Left lobe of liver (tissue), 2 donors: ENCODE measurements around the gene LENG1. TPM values are rescaled to one million over a fixed set of nuclear protein-coding genes. Genes with fewer than 3 reads are reported as not detected.
A peak's percentile ranks its signal among the peaks of the same experiment; 100 is the strongest.

ENCODE experiments used
- ATAC-seq: fragments of 200-7000 bp; cut with Tn5 transposase; one replicate; pipeline ENCODE4 v1.9.1; 2020; ENCODE audit warnings: mild to moderate bottlenecking, moderate library complexity
- DNase-seq: peaks from one replicate; pipeline ENCODE4 v3.0.0-alpha.2; 2020; ENCODE audit warnings: low spot score
- total RNA-seq: library from RNA; stranded (reverse); gene quantifications from one replicate; pipeline ENCODE4 v1.2.1, GENCODE V29; 2021
- donor health status: DM: no; HTN: no; CAD: no; lungs with moderate emphysema.
- donor health status: DM: no; HTN: yes; CAD: no.

LENG1 gene
- total RNA-seq, 1 donor from 2014 or later, result 1.3 TPM

DNA sequence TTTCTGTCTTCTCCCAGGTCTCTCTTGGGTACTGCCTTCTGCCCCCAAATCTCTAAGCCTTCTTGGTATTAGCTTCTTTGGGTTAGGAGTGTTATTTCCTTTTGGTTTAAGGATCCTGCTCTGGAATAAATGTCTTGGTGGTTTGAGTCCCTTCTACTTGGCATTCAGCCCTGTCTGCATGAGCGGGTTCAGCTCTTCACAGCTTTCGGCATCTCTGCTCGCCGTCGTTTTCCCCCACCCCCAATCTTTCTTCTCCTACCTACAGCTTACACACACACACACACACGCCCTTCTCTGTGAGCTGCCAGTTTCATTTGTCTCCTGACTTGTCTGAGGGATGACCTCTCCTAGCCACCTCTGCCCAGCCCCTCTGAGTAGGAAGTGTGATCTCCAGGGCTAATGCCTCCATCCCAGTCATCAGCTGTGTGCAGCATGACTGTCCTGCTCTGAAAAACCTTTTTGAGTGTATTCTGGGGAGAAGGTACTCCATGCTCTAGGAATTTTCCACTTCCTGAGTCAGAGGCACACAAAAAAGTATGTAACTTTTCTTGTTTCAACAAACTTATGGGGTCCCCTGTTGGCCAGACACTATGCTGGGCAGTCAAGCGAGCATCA, 17.2 kb downstream of the LENG1 start:
- ATAC-seq (no peak), DNase-seq (no peak)

DNA sequence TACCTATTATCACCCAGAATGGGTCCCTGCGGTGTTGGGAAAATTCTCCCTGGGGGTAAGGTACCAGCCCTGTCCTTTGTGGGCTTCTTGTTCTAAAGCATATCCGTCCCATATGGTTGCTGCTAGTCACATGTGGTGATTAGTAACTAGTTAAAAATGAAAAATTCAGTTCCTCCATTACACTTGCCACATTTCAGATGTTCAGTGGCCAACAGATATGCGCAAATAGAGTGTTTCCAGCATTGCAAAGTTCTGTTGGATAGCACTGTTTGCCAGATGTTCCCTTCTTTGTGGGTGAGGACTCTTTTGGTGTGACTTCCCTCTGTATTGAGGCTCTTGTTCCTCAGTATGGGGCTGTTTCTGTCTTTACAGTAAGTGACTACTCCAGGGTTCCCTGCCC, 18.2 kb downstream of the LENG1 start:
- no peak for DNase-seq
- ATAC-seq, result no peak

DNA sequence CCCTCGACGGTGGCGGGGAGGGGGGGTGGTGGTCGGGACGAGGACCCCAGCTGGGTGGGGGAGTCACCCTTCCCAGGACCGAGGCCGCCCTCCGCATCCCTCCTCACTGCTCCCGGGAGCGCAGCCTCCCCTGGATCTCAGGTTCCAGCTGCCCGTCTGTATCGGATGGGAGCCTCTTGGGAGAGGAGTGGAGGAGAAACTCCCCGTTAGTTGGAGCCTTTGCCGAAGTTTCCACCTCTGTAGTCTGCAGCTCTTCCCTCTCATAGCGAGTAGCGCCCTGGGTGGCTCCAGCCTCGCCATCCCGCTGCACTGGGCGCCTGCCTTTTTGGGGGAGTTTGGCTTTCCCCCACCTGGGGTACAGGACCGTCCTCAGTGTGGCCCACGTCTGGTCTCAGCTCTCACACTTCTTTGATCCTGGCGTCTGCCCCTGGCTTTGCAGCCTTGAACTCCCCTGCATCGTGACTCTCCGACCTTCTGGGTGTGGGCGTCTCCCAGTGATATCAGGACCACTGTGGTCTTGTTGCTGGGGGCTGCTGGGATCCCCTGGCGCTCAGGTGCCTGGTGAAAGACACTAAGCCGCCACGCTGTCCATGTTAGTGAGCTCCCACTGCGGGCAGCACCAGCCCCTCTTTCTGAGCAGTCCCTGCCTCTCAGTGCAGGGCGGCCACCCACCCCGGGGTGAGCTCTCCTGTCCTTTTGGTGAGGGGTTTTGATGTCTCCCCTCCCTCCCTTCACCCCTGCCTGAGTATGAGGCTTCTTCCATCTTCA, 20.8 kb downstream of the LENG1 start:
- DNase-seq (no peak), ATAC-seq (no peak)

DNA sequence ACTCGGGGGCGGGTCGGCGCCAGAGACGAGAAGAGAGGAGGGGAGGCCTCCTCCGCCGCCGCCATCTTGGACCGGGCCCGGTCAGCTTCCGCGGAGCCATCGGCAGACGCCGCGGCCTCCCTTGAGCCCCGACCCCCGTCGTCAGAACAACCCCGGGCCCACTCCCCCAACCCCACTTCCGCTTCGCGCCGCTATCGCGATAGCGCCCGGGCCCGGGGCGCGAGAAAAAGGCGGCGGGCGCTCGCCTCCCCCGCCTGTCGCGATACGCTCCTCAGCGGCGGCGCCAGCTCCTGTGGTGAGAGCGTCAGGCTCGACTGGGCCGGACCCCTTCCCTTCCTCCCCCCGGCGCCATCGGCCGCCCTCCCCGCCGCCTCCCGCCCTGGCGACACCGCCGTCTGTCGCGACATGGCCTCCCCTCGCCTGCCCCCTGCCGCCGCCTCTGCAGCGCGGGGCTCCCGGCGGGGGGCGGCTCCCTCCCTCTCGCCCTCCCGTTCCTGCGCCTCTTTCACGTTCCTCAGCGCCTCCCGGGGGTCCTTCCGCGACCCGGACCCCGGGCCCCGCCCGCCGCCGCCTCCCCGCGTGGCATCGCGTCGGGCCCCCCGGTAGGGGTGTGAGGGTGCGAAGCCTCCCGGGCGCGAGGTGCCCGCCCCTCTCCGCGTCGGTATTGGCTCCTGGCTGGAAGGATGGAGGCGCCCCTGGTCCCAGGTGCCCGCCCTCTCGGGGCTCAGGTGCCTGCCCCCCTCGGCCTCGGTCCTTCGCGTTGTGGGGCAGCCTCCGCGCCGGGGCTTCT, 21.6 kb downstream of the LENG1 start, which contains the start of gene CNOT3:
Gene CNOT3, plus strand, starts transcription at position 64 of the 790 bp plus-strand sequence. CDS start 5,217 bp downstream, outside the sequence.
- no peak for DNase-seq
- no peak for ATAC-seq

DNA sequence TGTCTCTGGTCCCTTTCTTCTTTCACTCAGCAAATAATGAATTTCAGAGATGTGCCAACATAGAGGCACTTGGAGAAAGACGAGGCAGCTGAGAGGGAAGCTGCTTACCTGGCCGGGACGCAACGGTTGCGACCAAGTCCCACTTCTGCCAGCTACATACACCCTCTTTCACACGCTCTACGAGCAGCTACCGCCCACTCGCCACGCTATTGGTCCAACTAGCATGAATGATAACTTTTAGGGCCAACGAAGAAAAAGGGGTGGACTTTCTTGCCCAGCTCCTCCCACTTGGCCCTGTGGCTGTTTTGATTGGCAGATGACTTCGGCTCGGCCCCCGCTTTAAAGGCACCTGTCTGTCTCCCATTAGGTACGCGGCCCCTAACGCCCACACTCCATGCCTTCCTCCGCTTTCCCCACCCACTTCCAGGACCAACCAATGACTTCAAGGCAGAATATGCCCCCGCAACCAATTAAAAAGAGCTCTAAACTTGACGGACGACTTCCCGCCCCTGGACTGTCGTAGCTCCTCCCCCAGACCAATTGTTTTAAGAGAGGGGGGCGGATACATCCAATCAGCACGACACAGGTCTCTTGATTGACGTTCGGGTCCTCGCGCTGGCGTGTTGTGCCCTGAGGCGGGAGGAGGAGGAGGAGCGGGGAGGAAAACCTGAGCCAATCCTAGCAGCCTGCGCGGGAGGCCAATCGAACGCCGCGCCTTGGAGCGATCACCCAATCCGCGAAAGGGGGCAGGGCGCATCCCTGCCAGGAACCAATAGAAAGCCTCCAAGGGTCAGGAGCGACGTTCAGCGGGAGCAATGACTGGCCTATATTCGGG, 22.4 kb downstream of the LENG1 start:
- ATAC-seq, result peak; percentile 83
- DNase-seq, result peak; percentile 100

DNA sequence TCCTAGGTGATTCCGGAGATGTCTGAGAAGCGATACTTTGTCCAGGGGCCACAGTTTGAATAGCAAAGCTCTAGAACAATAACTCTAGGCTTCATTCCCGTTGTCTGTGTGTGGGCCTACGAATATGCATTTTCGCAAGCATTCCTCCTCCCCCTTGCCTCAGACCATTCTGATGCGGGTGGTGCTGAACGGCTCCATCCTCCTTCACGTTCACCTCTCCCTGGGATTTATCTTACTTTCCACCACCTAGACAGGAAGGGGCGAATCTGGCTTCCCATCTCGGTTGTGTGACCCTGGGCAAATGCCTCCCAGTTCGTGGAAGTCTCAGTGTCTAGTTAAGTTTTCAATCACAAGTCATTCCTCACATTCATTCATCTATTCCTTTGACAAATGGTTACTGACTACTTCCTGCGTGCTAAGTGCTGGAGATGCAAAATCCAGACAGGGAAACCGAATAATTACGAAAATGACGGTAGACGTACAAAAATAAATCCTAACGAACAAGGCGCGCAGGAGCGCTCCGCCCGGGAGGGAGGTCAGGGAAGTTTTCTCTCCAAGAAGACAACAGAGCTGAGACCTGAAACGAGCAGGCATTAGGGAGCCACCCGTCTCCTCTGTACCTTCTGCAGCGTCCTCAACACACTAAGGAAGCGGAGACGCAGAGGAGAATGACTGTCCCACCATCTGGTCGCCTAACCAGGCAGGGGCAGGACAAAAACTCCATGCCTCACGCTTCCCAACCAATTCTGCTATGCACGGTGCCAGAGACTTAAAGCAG, 23.2 kb downstream of the LENG1 start:
- ATAC-seq, result peak; percentile 1
- DNase-seq, result no peak

DNA sequence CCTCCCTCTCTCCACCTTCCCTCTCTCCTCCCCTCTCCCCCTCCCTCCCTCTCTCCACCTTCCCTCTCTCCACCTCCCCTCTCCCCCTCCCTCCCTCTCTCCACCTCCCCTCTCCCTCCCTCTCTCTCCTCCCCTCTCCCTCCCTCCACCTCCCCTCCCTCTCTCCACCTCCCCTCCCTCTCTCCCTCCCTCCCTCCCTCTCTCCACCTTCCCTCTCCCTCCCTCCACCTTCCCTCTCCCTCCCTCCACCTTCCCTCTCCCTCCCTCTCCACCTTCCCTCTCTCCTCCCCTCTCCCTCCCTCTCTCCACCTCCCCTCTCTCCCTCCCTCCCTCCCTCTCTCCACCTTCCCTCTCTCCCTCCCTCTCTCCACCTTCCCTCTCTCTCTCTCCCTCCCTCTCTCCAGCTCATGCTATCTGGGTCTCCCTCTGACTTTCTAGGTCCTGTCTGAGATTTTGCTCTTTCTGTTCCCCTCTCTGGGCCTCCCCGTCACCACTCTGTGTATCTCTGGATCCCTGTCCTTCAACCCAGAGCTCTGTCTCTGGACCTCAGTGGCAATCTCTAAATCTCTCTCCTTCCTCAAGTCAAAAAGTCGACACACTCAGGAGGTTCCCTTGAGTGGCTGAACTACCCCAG, 25.4 kb downstream of the LENG1 start:
- DNase-seq (no peak), ATAC-seq (no peak)

DNA sequence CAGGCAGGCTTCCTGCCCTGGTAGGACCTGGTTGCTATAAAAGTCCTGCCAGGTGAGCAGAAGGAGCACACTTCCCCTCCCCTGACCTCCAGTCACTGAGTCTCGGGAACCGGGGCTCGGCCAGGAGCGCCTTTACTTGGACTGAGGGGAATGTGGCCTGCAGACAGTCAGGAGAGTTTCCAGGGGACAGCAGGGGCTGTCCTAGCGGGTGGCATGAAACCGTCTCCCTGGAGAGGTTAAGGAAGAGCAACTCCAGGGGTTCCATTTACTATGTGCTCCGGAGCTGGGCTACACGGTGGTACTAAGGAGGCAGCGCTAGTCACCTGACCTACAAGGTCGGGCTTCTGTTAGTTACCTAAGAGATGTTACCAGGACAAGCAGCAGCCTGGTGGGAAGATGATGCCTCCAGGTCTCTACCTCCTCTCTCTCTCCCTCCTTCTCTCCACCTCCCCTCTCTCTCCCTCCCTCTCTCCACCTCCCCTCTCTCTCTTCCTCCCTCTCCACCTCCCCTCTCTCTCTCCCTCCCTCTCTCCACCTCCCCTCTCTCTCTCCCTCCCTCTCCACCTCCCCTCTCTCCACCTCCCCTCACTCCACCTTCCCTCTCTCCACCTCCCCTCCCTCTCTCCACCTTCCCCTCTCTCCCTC, 26.1 kb downstream of the LENG1 start:
- no peak for DNase-seq
- no peak for ATAC-seq

DNA sequence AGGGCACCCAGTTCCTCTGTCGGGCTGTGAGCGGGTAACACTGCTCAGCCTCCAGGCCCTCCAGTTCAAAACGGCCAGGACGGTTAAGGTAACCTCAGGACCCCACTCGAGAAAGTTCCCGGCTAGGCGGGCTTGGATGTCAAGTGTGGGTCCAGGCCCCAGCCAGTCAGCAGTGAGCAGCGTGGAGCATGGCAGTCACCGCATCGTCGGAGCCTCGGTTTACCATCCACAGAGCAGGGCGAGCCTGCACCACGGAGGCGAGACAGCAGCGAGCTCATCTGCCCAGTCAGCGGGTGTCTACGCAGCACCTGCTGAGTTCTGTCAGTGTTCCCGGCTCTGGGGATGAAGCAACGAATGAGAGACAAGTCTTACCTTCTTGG, 29.9 kb downstream of the LENG1 start:
- DNase-seq, result no peak

DNA sequence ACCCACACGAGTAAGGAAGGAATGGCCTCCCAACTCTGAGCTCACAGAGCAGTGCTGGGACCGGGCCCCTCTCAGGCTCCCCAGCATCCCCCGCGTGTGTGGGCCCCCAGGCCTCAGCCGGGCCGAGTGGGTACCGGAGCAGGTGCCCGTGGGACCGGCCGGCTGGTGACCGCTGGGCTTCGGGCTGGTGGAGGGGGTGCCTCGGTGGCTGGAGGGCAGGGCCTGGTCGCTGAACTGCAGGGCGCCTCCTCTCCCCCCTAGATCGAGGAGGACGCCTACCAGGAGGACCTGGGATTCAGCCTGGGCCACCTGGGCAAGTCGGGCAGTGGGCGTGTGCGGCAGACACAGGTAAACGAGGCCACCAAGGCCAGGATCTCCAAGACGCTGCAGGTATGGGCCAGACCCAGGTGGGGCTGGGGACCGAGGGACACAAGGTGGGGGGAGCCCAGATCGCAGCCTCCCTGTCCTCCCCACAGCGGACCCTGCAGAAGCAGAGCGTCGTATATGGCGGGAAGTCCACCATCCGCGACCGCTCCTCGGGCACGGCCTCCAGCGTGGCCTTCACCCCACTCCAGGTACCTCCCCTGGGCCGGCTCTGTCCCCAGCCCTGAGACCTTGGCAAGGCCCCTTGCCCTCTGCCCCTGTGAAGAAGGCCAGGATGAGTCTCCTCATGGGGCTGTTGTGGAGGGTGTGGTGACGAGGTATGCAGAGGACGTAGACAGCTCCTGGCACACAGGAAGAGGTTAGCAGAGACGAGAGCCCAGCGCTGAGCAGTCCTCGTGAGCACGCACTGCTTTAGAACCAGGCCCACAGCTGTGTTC, 30.5 kb downstream of the LENG1 start:
- no peak for ATAC-seq
- DNase-seq, result no peak

More for the DNA sequence above, 29.9 kb downstream of the LENG1 start:
- no peak for ATAC-seq

DNA sequence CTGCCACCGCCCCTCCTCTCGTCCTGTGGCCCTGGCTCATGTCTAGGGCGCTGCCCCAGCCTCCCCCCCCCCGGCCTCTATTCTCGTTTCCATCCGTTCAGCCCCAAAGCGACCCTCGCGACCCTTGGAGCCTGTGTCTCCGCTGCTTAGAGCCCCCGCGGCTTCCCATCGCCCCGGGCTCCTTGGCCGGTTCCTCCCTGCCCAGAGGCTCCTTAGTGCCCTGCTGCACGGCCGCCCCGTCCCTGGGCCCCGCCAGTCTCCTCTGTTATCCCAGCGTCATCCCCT, 31.1 kb downstream of the LENG1 start:
- DNase-seq, result no peak
- ATAC-seq, result no peak

DNA sequence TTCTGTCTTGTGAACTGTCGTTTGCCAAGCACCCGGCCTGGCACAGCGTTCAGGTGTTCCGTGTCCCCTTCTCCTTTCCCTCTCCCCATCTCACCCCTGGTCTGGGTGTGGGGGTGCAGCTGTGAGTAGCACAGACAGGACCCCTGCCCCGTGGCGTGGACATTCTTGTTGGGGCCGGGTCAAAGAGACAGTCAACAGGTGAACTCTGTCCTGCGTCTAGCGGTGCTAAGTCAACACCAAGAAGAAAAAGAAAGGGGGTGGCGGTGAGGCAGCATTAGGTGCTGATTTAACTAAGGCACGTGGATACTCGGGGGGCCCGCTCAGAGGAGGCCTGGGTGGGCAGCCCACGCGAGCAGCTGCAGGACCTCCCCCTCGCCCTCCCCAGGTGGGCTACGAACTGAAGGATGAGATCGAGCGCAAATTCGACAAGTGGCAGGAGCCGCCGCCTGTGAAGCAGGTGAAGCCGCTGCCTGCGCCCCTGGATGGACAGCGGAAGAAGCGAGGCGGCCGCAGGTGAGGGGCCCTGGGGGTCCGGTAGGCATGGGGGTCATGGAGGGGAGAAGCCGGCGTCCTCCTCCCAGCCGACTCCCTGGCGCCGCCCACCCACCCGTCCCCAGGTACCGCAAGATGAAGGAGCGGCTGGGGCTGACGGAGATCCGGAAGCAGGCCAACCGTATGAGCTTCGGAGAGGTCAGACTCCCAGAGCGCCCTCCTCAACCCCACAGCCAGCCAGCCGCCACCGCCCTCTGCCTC, 31.7 kb downstream of the LENG1 start:
- no peak for DNase-seq
- no peak for ATAC-seq

DNA sequence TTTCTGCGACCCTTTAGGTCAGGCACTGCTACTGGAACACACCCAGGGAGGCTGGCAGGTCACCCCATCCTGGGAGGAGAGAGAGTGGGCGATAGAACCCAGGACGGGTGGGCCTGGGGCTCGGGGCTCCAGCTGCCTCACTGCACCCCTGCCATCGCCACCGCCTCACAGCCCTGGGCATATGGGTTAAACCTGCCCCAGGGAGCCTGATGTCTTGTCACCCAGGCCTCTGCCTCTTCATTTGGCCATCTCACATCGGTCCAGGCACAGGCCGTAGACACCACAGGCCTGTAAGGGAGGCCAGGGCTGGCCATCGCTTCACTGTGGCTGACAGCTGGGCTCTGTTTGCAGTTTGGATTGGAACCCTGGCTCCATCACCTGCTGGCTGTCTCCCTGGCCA, 33.8 kb downstream of the LENG1 start:
- no peak for ATAC-seq
- DNase-seq, result no peak

DNA sequence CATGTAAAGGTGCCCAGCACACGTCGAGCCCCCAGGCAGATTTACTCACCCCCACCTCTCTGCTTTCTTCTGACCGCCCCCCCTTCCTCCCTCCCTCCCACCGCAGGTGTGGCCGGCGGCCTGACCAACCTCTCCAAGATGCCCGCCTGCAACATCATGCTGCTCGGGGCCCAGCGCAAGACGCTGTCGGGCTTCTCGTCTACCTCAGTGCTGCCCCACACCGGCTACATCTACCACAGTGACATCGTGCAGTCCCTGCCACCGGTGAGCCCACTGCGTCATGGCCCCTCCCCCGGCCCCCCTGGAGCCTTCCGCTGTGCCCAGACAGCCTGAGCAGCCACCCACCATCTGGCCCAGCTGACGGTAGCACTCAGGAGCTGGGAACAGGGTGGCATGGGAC, 35.1 kb downstream of the LENG1 start:
- ATAC-seq, result no peak

DNA sequence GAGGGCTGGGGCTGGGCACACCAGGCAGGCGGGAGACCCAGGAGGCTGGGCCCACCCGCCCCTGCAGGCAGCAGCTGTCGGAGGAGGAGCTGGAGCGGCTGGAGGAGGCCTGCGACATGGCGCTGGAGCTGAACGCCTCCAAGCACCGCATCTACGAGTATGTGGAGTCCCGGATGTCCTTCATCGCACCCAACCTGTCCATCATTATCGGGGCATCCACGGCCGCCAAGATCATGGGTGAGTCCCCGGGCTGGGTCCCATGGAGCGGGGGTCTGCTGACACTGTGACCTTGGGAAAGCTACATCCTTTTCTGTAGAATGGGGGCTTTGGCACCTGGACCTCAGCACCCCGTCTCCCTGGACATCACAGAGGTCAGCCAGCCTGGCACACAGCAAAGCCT, 35.8 kb downstream of the LENG1 start:
- ATAC-seq (no peak), DNase-seq (no peak)

More for the DNA sequence above, 35.1 kb downstream of the LENG1 start:
- no peak for DNase-seq

DNA sequence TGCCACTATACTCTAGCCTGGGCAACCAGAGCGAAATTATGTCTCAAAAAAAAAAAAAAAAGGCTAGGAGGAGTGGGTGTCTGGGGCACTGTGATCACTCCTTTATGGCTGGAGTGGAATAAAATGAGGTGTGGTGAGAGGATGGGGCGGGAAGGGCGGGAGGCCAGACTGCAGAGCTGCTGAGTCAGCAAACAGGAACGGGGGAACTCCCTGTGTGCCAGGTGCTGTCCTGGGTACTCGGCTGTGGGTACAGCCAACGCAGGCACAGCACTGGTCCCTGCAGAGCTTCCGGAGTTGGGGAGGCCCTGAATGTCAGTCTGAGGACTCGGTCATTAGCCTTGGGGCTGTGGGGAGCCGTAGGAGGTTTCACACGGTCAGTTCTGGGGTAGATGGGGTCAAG, 38.3 kb downstream of the LENG1 start:
- ATAC-seq, result no peak
- DNase-seq, result no peak

DNA sequence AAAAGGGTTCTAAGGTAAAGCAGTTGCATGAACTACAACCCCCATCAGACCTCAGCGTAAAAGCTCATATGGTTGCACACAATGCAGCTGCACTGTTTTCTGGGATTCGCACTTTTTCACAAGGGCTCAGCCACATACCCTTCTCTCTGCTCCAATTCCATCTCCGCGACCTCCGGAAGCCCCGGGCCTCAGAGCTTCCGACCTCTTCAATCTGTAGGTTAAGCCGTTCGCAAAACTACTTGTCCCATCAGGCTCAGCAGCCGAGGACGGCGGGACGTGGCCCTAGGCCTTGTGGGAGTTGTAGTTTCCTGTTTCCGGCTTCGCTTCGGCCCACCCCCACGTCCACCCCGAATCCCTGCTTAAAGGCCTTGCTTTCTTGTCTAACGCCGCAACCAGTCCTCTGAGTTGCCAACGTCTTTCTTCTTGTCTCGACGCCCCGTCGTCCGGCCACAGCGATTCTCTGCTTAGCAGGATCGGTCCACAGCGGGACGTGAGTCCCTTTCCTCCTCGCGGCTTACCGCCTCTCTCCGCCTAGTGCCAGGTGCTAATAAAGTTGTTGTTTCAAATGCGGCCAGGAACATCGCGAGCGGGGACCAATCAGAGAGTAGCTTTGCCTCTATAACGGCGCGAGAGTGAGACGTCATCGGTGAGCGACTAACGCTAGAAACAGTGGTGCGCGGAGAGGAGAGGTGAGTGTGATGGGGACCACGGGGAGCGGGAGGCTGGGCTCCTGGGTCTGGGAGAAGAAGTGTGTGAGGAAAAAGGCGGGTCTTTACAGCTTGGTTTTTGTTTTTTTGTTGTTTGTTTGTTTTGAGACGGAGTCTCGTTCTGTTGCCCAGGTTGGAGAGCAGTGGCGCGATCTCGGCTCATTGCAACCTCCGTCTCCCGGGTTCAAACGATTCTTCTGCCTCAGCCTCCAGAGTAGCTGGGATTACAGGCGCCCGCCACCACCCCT, 44.1 kb downstream of the LENG1 start, which contains the start of the genes PRPF31 and TFPT:
Gene PRPF31, plus strand, starts transcription at position 646 of the 955 bp plus-strand sequence. CDS start 2,525 bp downstream, outside the sequence.
Gene TFPT, minus strand, starts transcription at position 549 of the 955 bp plus-strand sequence. Its CDS starts 388 bp downstream, at position 161.
- DNase-seq, result peak; percentile 97
- peak; percentile 96 for ATAC-seq
